M059J (cell line): Measurements from ENCODE around the gene CFAP74. TPM values are rescaled to one million over a fixed set of nuclear protein-coding genes. Genes with fewer than 3 reads are reported as not detected.
"Not testable (repeated sequence)": the region's sequence is repeated elsewhere in the genome, so short reads cannot be mapped to it uniquely, and the experiment has no call there.

Source experiments
- DNase-seq: peaks from one replicate; pipeline ENCODE4 v3.0.0-alpha.2; 2012; ENCODE audit warnings: low read depth
- total RNA-seq: library from RNA; depleted of rRNA; stranded (reverse); fragments of >200 nt; shearing (Covaris generic); gene quantifications from 2 replicates; pipeline ENCODE4 v1.2.3, GENCODE V29; 2014

The CFAP74 gene
- total RNA-seq, 1 experiment from 2014 or later, result not detected

- no peak for DNase-seq
These were observed 108.5 kb downstream of the CFAP74 start for GRCh38 chr1:1895060-1895418.

- no peak for DNase-seq
These were observed 109.1 kb downstream of the CFAP74 start for GRCh38 chr1:1894354-1895059.

GRCh38 chr1:1893997-1894353 lies 109.6 kb downstream of the CFAP74 start:
- DNase-seq, result no peak

- no peak for DNase-seq
These were observed 110.1 kb downstream of the CFAP74 start for GRCh38 chr1:1893291-1893985.

- no peak for DNase-seq
These were observed 110.8 kb downstream of the CFAP74 start for GRCh38 chr1:1892763-1893120.

- no peak for DNase-seq
These were observed 111.4 kb downstream of the CFAP74 start for GRCh38 chr1:1892079-1892762.

GRCh38 chr1:1891349-1892078 lies 112.1 kb downstream of the CFAP74 start:
- DNase-seq, result peak; percentile 54

GRCh38 chr1:1890506-1891348 lies 112.9 kb downstream of the CFAP74 start, which contains the start of gene GNB1:
TSS of gene GNB1 (minus strand) at chr1:1891087. CDS start at chr1:1825453, 65,634 bp downstream.
- DNase-seq, result peak; percentile 86

- peak; percentile 51 for DNase-seq
These were observed 113.6 kb downstream of the CFAP74 start for GRCh38 chr1:1889847-1890505.

- no peak for DNase-seq
These were observed 114.4 kb downstream of the CFAP74 start for GRCh38 chr1:1889090-1889750.

- DNase-seq, result not testable (repeated sequence)
These were observed 119.7 kb downstream of the CFAP74 start for GRCh38 chr1:1883890-1884289.

- DNase-seq, result no peak
These were observed 120.3 kb downstream of the CFAP74 start for GRCh38 chr1:1883092-1883873.

- DNase-seq, result no peak
These were observed 121.9 kb downstream of the CFAP74 start for GRCh38 chr1:1881727-1882126.

- DNase-seq, result no peak
These were observed 122.8 kb downstream of the CFAP74 start for GRCh38 chr1:1880617-1881312.

- no peak for DNase-seq
These were observed 123.6 kb downstream of the CFAP74 start for GRCh38 chr1:1879942-1880341.

- DNase-seq, result no peak
These were observed 125.6 kb downstream of the CFAP74 start for GRCh38 chr1:1877865-1878436.

- peak; percentile 38 for DNase-seq
These were observed 127.2 kb downstream of the CFAP74 start for GRCh38 chr1:1876335-1876930.

- DNase-seq, result no peak
These were observed 127.7 kb downstream of the CFAP74 start for GRCh38 chr1:1875932-1876331.
